ENCODE results near the gene ST6GALNAC3. TPM values are rescaled to one million over a fixed set of nuclear protein-coding genes. Genes with fewer than 3 reads are reported as not detected.

The ST6GALNAC3 gene
- total RNA-seq, 1 donor from 2014 or later: 3.9 TPM

DNA sequence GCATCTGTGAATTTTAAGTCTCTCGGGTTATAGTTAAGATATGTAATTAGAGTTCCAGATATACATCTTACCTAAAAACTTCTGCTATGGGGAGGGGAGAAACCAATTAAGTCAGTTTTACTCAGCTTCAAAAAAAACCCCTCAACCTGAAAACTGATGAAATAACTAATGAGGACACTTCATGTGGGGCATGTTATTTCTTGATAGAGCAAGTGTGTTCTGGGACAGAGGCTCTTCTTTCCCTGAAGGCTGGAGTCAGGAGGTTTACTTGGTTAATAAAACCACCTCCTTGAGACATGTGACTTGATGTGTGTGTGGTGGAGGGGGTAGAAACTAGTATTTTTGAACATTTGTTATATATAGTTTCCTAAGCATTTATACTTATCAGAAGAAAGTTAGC, 479.7 kb downstream of the ST6GALNAC3 start:
- intact Hi-C loops (cut with DNase I): no loop called here
- DNase-seq (ENCODE audit: missing footprints) (no peak), ATAC-seq (no peak)

DNA sequence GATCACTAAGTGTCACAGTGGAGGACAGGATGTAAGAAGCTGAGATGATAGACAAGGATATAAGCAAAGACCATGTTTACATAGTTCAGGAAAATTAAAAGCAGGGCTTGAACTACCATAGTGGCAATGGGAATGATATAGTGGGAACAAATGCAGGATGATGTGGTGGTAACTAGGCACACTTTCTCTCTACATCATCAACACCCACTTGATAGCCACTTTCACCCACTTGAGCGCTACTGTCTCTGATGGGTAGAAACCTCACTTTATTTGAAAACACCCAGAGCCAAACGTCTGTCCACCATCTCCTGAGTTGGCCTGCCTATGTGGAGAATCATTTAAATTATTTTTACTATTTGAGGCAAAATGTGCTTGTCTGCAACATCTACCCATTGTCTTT, 487.7 kb downstream of the ST6GALNAC3 start:
- intact Hi-C loops (cut with DNase I): no loop called here
- ATAC-seq: no peak

DNA sequence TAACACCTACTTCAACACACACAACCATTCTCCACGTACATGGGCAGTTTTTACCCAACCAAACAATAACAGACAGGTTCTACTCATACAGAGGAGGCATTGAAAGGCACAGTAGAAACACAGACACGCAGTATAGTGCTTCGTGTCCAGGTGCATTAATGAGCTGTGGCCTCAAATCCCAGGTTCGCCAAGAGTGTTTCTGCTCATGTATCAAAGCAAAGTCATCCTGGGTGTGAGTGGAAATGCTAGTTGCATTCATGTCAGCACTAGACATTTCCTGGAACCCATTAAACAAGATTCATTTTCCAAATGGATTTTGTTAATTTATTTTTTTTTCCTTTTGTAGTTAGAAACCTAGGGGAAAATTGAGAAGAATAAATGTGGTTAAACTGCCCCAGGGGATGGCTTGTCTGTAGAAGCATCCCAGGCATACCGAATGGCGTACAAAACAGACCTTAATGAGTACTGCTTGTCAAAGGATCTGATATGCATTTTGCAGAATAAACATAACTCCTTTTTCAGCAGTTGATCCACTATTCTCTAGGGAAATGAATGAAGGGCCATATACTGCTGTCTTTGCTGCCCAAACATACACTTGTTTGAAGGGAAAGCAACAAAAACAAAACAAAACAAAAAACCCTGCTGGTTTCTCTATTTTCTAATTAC, 494.2 kb downstream of the ST6GALNAC3 start:
- DNase-seq (ENCODE audit: missing footprints) (no peak), ATAC-seq (no peak)
- intact Hi-C loops (cut with DNase I): no loop called here

More for the DNA sequence above, 487.7 kb downstream of the ST6GALNAC3 start:
- no peak for DNase-seq (ENCODE audit: missing footprints)

DNA sequence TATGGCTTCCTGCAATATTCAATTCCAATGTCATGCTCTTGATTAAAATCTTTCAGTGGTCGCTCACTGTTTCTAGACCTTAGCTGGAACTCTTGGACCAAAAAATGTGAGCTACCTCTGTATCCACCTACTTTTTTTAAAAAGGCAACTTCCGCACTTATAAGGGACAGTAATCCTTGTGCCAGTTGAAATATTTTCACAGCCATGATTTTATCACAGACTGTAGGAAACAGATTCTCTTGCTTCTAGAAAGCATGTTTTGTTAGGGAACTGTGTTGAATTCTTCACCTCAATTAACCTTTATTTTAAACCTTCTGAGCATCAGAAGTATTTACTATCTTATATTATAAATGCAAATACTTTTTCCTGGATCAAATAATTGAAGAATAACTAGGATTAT, 496.7 kb downstream of the ST6GALNAC3 start:
- ATAC-seq (no peak), DNase-seq (ENCODE audit: missing footprints) (no peak)
- intact Hi-C loops (cut with DNase I): no loop called here

DNA sequence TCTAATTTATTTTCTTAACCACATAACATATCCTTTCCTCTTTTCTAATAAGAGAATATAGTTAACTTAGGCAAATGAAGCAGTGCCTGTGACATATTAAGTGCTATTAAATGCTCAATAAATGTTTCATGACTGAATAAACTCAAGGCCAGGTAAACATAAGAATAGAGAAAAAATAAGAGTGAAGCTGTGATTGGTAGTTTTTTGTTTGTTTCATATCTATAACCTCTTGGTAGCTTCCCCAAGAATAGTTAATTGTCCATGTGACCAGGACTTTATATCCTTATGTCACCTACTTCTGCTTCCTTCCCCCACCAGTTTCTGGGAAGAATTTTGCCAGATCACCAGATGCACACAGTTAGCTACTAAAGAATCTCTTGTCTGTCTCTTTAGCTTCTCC, 497.7 kb downstream of the ST6GALNAC3 start:
- DNase-seq (ENCODE audit: missing footprints) (no peak), ATAC-seq (no peak)
- intact Hi-C loops (cut with DNase I): no loop called here

DNA sequence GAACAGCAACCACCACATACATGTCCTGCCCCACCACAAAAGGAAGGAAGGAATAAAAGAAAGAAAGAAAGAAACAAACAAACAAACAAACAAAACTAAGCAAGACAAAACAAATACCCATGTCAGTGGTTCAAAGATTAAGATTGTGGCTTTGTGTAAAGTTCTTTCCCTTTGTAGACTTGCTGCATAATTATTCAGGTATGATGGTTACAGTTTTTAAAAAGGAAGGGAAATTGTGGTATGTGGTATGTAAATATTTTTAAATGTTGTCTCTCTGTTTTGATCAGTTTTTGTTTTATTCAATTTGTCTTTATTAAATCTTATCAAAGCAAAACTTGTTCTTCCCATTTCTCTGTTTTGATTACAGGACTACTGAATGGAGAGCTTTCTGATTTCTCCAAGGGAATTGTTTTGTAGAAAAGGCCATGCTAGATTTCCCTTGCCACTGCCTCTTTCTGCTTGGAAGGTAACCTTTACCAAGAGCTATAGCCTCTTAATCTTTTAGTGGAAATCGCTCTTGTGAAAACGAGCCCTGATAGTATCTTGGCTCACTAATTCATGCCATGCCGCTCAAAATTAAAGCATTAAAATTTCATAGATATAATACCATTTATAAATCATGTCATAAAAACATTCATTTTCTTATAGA, 502.5 kb downstream of the ST6GALNAC3 start:
- DNase-seq (ENCODE audit: missing footprints): no peak
- no peak for ATAC-seq
- intact Hi-C loops (cut with DNase I): no loop called here

DNA sequence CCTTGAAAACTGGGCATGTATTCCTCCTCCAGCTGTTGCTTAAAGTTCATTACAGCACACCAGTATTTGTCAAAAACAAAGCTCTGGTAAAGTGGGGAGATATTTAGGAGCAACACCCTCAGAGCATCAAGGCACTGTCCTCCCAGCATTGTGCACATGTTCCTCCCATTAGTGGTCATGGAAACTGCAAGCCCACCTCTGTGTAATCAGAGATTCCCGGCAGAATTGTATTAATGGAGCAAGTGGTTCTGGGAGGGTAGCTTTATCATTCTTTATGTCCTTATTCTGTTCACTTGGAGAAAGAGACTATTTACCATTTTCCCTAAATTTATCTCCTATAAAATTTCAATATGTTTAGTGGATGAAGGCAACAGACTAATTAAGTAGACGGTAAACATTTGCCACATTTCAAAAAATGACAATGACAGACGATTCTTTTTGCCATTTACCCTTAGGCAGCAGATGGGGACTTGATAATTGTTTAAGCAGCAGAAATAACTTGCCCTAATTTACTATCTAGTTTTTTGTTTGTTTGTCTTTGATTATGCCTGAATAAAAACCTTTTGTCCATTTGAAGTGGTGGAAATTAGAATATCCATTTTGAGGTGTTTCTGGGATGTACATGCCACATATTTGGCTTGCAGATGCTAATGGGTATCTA, 503.1 kb downstream of the ST6GALNAC3 start:
- no peak for ATAC-seq
- intact Hi-C loops (cut with DNase I): no loop called here
- DNase-seq (ENCODE audit: missing footprints): no peak

DNA sequence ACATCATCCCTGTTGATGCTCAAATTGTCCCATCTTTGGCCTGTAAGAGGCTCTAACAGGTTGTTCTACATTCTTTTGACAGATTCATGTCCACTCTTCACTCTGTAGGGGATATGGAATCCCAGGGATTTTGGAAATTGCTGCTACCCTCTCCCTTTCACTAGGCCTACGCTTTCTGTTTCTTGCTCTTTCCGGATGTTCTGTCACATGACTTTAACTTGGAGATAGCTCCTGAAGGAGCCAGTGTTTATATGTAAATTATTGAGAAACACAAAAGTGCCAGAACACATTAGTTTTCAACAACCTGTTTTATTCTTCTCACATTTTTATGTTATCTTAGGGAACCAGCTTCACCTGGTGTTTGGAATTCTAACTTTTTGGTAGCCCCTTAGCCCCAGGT, 505.7 kb downstream of the ST6GALNAC3 start:
- ATAC-seq (no peak), DNase-seq (ENCODE audit: missing footprints) (no peak)
- intact Hi-C loops (cut with DNase I): no loop called here

DNA sequence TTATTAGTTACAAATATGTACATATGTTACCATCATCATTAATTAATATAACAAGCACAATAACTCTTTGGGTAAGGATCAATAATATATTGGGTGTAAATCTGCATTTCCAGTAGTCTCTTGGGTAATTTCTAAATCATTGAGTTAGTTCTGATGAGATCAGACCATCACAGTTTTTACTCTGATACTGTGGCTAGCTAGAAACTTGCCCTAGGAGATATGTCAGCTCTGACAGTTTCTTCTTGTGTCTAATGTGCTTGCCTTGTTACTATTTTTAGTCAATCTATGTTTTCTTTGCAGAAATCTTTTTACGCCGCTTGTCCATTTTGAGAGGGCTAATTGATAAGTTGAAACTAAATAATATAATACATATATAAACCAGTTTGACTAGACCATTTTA, 507.2 kb downstream of the ST6GALNAC3 start:
- intact Hi-C loops (cut with DNase I): no loop called here
- no peak for ATAC-seq
- DNase-seq (ENCODE audit: missing footprints): no peak

DNA sequence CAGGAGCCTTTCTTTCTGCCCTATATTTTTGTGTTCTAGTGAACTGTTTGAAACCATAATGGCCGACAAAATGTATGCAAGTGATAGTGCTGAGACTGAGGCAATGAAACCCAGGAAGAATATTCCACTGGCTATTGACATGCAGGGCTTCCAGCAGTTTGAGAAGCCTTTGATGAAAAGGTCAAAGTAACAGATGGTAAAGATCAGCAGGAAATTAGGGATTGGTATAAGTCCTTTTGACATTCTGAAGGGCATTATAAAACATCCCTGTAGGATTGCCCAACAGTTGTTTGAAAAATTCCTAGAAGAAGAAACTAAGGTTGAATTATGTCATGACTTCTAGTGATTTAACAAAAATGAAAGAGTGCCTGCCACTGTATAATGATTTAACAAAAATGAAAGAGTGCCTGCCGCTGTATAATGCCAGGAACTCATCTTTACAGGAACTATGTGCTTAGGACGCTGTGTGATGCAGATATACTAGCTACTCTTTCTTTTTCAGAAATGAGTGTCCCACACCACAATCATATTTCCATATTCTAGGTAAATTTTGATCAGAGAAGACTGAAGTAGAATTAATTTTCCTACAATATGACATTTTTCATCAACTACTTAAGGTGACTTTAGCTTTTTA, 508.8 kb downstream of the ST6GALNAC3 start:
- ATAC-seq (no peak), DNase-seq (ENCODE audit: missing footprints) (no peak)
- intact Hi-C loops (cut with DNase I): no loop called here

DNA sequence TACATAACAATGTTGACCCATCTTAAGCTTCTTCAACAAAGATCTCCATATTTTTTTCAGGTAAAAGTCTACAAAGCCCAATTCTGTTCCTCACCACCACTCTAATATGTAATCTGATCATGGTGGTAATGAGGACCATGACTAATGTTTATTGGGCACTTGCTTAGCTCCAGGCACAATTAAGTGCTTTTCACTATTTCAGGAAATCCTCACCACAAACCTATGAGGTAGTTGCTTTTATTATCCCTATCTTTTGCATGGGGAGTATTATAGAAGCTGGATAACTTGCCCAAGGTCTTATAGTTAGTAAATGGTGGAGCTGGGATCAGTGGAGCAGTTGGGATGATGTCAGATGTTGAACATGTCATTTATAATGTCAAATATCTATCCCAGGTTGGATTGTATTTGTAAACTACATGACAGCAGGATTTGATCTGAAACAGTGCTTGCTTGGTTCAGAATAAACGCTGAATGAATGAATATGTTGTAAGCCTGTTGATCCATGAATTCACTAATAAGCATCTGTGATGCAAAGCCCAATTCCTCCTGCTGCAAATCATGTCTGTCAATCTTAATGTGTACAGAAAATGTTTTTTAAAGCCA, 509.4 kb downstream of the ST6GALNAC3 start:
- ATAC-seq: no peak
- intact Hi-C loops (cut with DNase I): no loop called here

DNA sequence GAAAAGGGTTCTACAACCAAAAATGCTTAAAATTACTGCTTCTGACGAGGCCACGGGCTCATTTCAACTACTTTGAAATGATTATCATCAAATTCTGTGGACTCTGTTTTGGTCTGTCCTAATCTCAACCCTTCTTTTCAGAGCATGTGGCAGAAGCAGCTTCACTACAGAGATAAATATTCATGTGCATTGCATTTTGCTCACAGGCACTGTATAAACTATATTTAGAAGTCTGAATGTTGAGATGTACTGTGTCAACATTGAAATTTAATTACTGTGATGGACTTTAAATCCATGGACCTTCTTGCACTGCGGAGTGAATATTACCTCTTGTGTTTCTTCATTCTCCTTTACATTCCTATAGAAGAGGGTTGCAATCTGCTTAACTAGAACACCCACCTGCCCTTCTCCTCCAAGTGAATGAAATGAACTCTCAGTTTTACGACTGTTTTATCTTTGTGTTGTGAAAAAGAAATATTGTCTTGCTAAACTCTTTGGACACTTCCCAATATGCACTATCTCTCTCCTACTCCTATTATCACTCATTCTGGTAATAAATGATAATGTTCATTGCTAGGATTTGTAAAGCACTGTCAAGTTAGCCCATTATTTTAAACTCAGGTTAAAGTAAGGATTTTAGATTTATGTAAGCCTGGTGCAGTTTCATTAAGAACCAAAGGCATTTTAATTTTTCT, 511.6 kb downstream of the ST6GALNAC3 start:
- intact Hi-C loops (cut with DNase I): no loop called here
- ATAC-seq (no peak), DNase-seq (ENCODE audit: missing footprints) (no peak)

More for the DNA sequence above, 509.4 kb downstream of the ST6GALNAC3 start:
- no peak for DNase-seq (ENCODE audit: missing footprints)

DNA sequence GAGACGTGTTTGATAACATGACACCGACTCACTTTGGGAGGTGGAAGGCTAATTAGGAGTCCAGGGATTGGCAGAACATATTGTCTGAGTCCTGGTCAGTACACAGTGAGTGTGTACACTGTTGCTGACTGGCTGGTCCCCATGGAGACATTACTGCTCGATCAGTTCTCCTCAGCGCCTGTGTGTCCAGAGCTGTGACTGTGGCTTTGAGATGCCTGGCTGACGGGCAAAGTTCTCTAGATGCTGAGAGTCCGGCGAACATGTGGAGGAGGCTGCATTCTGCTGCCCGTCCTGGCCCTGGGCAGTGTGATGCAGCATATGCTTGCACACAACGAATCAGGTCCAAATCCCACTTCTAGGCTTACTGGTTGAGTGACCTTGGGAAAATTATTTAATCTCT, 512.7 kb downstream of the ST6GALNAC3 start:
- no peak for DNase-seq (ENCODE audit: missing footprints)
- ATAC-seq: no peak
- intact Hi-C loops (cut with DNase I): no loop called here

DNA sequence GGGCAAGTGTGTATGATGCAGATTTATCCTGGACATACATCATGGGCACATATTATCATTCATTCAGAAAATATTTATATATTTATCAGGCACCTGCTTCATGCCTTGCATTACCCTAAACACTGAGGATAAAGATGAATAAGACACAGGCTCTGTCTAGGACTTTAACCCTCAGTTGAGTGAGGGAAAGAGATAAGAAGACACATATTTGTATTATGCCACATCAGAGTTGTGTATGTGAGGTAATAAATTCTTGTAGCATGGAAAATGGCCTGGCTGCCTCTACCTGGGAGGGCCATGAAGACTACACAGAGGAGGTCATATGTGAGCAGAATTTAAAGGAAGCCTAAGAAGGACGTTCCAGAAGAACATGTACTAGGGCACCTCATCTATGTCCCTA, 516.9 kb downstream of the ST6GALNAC3 start:
- ATAC-seq (no peak), DNase-seq (ENCODE audit: missing footprints) (no peak)
- intact Hi-C loops (cut with DNase I): no loop called here

DNA sequence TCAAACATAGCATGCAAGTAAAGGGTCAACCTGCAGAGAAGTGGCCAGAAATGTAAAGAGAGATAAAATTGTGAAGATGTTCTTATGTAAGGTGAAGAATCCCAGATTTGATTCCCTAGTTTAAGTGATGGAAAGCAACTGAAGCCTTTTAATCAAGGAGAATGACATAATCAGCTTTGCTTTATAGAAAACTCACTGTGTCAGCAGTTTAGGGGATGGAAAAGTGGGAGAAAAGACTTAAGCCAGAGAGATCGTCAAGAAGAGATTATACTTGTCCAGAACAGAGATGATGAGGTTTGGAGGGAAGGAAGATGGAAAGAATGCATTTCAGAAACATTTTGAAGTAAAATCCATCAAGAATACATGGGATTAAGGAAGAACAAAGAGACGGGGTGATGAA, 517.4 kb downstream of the ST6GALNAC3 start:
- ATAC-seq (no peak), DNase-seq (ENCODE audit: missing footprints) (no peak)
- intact Hi-C loops (cut with DNase I): no loop called here

DNA sequence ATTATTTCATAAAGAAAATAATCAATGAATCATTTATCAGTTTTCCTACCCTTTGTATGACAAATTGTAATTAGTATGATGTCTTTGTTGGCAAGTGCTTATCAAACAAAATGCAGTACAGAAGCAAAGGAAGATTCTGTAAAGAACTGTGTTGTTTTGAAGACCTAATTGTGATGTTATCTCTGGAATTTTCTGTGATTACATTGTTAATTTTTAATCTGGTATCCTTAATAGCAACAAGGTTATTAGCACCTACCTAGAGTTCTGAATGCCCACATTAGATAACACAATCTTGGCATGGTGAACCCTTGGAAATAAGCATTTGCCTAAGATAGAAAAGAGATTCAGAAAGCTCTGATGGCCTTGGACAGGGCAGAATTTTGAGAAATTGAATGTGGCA, 518.6 kb downstream of the ST6GALNAC3 start:
- intact Hi-C loops (cut with DNase I): no loop called here
- DNase-seq (ENCODE audit: missing footprints): no peak
- ATAC-seq: no peak

DNA sequence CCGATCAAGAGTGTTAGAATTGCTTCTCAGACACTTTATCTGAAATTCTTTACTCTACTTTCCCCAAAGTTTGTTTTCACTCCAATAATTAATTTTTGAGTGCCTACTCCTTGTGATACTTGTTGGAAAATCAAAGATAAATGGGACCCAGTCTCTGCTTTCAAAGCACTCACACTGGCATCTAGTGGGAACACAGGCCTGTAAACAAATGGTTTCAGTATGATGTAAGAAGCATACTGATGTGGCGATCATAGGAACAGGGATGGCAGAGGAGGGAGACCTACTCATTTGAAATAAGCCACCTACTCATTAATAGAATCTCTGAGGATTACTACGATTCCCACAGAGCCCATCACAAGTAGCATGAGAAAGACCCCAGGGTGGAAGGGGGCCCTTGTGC, 519.1 kb downstream of the ST6GALNAC3 start:
- DNase-seq (ENCODE audit: missing footprints) (no peak), ATAC-seq (no peak)
- intact Hi-C loops (cut with DNase I): no loop called here

DNA sequence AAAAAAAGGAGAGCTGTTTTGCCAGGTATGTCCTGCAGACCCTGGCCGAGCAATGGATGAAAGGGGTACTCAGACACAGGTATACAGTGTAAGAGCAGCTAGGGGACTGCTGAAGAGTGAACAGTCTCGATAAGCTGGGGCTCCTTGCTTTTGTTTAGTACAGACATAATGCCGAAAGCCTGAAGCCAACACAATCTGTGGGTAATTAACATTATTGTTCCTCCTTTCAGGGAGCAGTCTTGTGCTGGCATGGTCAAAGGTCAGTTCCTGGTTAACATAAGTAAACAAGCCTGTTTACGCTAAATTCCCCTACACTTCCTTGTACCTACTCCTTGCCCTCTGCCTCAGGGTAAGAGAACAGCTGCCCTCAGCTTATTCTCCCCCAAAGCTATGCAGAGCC, 520.5 kb downstream of the ST6GALNAC3 start:
- intact Hi-C loops (cut with DNase I): no loop called here
- DNase-seq (ENCODE audit: missing footprints): no peak
- no peak for ATAC-seq

DNA sequence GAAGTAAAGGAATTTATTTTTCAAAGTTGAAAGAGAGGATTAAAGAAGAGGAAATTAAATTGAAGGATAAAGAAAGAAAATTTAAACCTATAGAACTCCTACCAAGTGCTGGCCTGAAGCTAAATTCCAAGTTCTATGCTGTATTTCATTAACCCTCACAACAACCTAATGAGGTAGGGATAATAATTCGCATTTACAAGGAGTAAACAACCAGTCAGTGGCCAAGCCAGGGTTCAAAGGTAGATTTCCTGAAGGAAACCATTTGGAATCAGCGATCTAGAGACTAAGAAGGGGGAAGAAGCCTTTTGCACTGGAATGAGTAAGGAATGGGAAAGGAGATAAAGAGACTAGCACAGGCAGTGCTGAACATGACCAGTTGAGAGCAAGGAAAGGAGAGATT, 526.9 kb downstream of the ST6GALNAC3 start:
- ATAC-seq (no peak), DNase-seq (ENCODE audit: missing footprints) (no peak)
- intact Hi-C loops (cut with DNase I): no loop called here
